GM18861 (cell line): ENCODE measurements around the gene PAWR.
A peak's percentile ranks its signal among the peaks of the same experiment; 100 is the strongest.

Experiments
- ATAC-seq: cut with Tn5 transposase; IDR thresholded peaks from one replicate; pipeline ENCODE4 v1.9.1; 2021; ENCODE audit not compliant: unreplicated experiment

Gene PAWR

GRCh38 chr12:79690638-79691510 is at the start of gene PAWR:
PAWR (minus strand) TSS chr12:79690964; CDS start chr12:79690244, 720 bp downstream.
- ATAC-seq = peak; percentile 50

- ATAC-seq = peak; percentile 77
Measured at GRCh38 chr12:79737875-79738718, 47.3 kb upstream of the PAWR start.

- no peak for ATAC-seq
Measured at GRCh38 chr12:79732638-79733037, 41.9 kb upstream of the PAWR start.

GRCh38 chr12:79725987-79726386 is 35.2 kb upstream of the PAWR start:
- no peak for ATAC-seq

GRCh38 chr12:79717006-79717405 is 26.2 kb upstream of the PAWR start:
- ATAC-seq = no peak

GRCh38 chr12:79715308-79715707 is 24.5 kb upstream of the PAWR start:
- no peak for ATAC-seq

GRCh38 chr12:79710707-79711483 is 20.1 kb upstream of the PAWR start:
- ATAC-seq = no peak

- ATAC-seq = no peak
Measured at GRCh38 chr12:79707830-79708229, 17.1 kb upstream of the PAWR start.

GRCh38 chr12:79706676-79707075 is 15.9 kb upstream of the PAWR start:
- ATAC-seq = no peak

- no peak for ATAC-seq
Measured at GRCh38 chr12:79706156-79706555, 15.4 kb upstream of the PAWR start.

GRCh38 chr12:79698966-79699365 is 8.2 kb upstream of the PAWR start:
- no peak for ATAC-seq

GRCh38 chr12:79696416-79696815 is 5.7 kb upstream of the PAWR start:
- ATAC-seq = no peak

- no peak for ATAC-seq
Measured at GRCh38 chr12:79692860-79693577, 2.3 kb upstream of the PAWR start.

- ATAC-seq = no peak
Measured at GRCh38 chr12:79691511-79692248, 916 bp upstream of the PAWR start.

GRCh38 chr12:79690142-79690637 is 574 bp downstream of the PAWR start:
- peak; percentile 10 for ATAC-seq

- peak; percentile 13 for ATAC-seq
Measured at GRCh38 chr12:79689477-79690141, 1.2 kb downstream of the PAWR start.

- ATAC-seq = peak; percentile 0
Measured at GRCh38 chr12:79689061-79689476, 1.7 kb downstream of the PAWR start.

- peak; percentile 25 for ATAC-seq
Measured at GRCh38 chr12:79688376-79689060, 2.2 kb downstream of the PAWR start.
